SH-SY5Y (cell line): ENCODE data around the gene TRAIP.

Source experiments
- GATA2 ChIP-seq: IDR thresholded peaks from 2 replicates; pipeline ENCODE4 v1.6.1; 2011; ENCODE audit warnings: mild to moderate bottlenecking, low read depth, low read length
- GATA3 ChIP-seq: IDR thresholded peaks from 2 replicates; pipeline ENCODE4 v1.6.1; 2011; ENCODE audit warnings: low read depth, mild to moderate bottlenecking, low read length, moderate library complexity

TRAIP gene

DNA sequence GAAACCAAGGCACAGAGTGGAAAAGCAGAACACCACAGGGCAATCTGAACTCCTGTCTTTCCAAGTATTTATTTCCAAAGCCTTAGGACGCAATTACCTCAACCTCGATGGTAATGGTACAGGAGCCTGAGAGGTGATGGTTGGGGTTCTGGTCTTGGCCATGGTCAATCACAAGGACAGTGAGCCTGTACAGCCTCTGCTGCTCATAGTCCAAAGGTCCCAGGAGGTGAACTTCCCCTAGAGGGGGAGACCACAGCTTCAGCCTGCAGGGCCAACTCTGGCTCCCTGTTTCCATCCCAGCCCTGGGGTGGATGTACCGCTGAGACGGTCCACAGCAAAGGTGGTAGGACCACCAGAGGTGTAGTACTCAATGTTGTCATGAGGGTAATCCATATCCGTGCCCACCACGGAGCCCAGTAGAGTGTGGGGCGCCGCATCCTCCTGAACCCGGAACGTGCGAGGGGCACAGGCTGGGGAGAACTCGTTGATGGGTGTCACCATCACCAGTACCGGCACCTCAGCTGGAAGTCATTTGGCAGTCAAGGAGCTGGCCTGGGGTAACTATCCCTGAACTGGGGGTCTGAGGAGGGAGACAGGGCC, 62.8 kb downstream of the TRAIP start:
- TF ChIP-seq GATA2 (no peak), GATA3 (no peak)

DNA sequence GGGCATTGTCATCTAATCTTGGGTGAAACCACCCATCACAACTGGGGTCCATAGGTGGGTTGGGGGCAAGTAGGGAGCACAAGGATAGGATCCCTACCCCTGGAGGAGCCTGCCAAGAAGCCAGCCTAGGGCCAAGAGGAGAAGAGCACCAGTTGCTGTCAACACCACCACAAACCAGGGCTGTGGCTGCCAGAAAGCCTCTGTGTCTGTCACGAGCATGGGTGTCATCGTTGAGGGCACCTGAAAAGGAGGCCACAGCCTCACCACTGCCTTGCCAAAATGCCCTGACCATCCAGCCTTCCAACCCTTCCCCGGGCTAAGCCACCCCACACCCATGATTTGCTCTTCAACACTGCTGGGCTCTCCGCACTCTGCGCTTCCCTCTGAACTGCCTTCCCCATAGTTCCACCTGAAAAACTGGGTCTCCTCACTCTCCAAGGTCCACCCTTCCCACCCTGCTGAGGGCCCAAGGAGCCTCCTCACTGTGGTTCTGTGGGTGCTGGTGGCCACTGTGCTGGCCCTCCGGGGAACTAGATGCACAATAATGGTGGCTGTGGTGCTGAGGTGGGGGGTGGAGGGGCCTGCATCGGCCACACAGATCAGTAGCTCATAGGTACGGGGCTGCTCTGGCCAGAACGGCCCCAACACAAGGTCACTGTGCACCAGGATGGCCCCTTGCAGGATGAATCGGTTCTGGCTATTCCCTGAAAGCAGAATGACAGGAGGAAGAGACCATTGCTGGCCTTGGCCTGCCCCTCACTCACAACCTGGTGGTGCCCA, 63.8 kb downstream of the TRAIP start:
- no peak for TF ChIP-seq GATA3
- no peak for TF ChIP-seq GATA2

DNA sequence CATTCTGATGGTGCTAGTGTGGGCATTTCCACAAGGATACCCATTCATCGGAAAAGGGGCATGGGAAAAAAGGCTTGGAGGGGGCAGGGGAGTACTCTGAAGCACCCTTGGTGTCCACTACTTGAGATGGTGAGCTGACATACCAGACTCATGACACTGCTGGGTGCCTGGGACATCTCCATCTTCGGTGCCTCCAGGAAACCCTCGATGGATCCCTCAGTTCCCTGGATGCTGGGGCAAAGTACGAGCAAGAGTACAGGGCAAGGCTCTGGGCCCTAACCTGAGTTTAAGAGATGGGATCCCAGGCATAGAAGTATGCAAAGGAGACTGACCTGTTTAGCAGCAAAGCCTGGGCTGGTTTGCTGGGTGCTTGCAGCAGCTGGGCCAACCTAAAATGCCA, 64.8 kb downstream of the TRAIP start:
- no peak for TF ChIP-seq GATA2
- TF ChIP-seq GATA3: no peak

DNA sequence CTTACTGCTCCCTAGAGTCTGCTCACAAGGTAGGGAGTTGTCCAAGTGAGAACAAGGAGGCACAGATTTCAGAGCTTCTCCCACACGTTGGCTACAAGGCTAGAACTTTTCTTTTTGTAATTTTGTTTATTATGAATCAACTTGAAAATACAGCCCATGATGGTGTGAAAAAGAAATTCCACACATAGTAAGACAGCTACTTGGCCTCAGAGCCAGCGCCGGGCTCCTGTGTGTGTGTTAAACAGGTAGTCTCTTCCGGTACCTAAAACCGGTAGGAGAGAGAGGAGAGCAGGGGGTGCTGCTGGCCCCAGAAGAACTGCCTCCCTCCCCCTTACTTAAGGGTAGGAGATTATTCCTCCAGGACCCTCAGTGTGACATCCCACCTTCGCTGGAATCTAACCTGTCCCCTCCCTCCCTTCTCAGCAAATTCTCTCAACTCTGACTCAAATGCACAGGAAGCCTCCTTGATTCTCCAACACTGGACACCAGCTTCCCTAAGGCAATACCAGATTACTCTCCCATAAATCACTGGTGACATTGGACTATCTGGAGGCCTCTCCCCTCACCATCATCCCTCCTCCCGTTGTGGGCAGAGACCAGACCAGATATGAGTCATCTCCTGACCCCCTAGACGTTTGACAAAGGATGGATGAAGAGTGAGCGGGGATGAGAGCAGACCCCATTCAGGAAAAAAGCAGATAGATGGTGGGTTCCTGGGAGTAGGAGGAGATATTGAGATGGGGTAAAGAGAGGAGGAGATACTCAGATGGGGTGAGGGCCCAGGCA, 65.5 kb downstream of the TRAIP start:
- TF ChIP-seq GATA3: no peak
- TF ChIP-seq GATA2: no peak

DNA sequence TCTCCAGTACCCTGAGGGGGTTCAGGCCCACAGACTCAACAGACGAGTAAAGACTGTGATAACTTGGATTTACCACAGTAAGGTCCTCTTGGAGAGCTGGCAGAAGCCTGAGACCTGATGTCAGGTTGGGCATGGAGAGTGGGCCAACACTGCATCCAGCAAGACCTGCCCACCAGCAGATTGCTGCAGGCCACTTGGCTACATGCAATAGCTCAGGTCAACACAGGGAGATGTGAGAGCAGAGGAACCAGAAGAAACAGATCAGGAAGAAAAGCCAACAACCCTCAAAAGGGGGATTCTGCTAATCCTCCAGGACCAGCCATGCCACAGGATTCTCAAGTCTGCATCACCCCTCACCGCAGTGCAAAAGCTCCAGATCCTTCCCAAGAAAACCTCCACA, 68.3 kb downstream of the TRAIP start:
- TF ChIP-seq GATA2 (no peak), GATA3 (no peak)

DNA sequence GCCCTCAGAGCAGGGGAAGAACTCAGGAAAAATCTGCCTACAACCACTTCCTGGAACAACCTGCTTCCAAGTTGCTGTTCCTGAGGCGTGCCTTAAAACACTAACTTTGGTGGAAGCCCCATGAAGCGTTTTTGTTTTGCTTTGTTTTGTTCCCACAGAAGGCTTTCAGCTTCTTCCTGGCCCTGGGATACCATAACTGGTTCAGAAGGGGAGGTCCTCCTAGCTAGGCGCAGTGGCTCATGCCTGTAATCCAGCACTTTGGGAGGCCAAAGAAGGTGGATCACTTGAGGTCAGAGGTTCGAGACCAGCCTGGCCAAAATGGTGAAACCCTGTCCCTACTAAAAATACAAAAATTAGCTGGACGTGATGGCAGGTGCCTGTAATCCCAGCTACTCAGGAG, 68.8 kb downstream of the TRAIP start:
- TF ChIP-seq GATA2: no peak
- TF ChIP-seq GATA3: no peak

DNA sequence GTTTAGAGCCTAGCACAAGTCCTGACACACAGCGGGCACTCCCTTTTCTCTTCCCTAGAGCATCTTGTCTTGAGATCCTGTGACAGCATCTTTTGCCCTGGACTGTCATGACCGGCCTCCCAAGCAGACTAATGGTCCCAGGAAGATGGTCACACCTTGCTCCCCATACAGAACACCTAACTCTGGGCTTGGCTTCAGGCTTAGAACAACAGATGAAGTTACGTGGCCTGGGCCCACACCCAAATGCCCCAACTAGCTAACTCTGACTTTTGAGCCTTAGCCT, 69.2 kb downstream of the TRAIP start:
- TF ChIP-seq GATA2 (no peak), GATA3 (no peak)

DNA sequence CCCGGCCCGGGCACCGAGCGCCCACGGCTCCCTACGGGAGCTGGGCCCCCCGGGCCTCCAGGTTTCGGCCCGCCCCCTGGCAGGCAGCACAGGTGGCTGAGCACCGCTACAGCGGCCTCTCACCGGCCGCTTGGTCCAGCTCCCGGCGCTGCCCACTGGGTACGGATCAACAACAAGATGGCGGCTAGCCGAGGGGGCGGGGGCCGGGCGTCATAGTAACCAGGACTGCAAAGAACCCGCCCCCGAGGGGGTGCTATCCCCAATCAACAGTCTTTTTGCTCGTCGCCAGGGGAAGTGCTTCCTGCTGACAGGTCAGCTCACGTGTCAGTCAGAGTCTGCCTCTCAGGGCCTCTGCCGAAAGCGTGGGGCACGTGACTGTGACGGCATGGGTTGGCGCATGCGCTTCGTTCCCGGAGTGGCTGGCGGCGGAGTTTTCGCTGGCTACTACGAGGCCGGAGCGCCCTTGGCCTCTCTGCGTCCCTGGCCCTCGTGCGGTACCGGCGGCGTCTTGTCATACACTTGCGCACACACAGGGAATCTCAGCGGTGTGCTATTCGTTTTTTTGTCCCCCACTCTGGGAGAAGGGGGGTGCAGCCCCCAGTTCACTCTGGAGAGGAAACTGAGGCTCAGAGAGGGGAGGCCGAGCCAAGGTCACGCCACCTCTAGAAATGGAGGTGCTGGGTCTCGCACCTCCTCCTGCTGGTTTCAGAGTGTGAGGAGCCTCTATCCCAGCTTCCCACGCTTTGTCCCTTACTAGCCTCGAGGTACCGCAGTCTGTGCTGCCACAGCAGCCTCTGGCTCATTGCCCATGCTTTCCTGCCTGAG, 69.8 kb downstream of the TRAIP start, which contains the start of gene IP6K1:
IP6K1 (minus strand) TSS at position 186 of the 825 bp plus-strand sequence. CDS start 38,502 bp downstream, outside the sequence.
- no peak; the same call in 1 of the 2 replicates for TF ChIP-seq GATA2
- TF ChIP-seq GATA3: no peak

DNA sequence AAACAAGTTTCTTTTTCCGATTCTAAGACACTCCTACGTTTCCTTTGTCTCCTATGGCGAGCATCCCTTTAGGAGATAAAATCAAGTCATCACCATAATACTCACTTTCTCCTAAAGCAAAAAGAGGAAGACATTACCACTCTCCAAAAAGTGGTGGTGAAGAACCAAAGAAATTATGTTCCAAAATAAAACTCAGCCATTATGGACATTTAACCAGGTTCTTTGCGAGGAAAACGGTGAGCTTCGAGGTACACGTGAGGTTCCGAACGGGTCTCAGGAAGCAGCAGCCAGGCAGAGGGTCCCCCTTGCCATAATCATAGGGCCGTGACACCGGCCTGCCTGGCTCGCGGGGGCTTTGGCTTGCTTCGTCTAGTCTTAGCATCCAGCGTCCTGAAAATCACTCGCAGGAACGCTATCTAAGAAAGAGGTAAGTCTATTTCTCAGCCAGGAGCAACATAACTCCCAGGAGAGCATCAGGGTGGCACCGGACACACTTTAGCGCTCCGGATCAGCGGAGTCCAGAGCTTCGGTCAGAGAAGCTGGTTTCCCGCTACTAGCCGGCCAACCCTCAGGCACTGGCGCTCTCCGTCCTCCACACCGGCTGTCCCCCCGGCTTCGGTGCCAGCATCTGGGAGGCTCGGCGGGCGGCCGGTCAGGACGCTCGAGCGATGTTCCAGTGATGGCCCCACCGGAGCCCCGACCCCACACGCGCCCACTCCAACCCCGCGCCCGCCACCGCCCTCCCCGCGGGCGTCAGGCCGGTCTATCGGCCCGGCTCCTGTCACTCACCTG, 70.6 kb downstream of the TRAIP start:
- TF ChIP-seq GATA2 (no peak), GATA3 (no peak)

DNA sequence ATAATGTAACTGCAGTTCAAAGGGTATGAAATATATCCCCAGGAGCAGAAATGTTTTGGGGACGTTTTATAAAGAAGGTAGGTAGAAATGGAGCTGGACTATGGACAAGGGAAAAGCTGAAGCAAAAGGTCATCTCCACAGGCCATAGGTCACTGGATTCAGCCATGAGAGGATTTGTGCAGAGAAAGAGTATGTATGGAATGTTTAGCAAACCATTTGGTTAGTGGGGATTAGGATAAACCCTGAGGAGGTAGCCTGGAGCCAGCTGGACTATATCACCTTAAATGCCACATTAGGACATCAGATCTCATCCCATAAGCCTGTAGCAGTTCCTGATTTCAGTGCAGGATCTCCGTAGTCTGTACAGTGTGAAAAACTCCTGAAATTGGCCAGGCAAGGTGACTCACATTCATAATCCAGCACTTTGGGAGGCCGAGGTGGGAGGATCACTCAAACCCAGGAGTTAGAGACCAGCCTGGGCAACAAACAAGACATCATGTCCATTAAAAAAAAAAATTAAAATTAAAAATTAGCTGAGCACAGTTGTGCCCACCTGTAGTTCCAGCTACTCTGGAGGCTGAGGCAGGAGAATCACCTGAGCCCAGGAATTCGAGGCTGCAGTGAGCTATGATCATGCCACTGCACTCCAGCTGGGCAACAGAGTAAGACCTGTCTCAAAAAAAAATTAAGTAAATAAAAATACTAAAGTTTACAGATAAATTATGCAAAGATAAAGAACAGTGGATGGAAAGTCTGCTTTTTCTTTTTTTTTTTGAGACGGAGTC, 74.8 kb downstream of the TRAIP start:
- no peak for TF ChIP-seq GATA3
- no peak for TF ChIP-seq GATA2

DNA sequence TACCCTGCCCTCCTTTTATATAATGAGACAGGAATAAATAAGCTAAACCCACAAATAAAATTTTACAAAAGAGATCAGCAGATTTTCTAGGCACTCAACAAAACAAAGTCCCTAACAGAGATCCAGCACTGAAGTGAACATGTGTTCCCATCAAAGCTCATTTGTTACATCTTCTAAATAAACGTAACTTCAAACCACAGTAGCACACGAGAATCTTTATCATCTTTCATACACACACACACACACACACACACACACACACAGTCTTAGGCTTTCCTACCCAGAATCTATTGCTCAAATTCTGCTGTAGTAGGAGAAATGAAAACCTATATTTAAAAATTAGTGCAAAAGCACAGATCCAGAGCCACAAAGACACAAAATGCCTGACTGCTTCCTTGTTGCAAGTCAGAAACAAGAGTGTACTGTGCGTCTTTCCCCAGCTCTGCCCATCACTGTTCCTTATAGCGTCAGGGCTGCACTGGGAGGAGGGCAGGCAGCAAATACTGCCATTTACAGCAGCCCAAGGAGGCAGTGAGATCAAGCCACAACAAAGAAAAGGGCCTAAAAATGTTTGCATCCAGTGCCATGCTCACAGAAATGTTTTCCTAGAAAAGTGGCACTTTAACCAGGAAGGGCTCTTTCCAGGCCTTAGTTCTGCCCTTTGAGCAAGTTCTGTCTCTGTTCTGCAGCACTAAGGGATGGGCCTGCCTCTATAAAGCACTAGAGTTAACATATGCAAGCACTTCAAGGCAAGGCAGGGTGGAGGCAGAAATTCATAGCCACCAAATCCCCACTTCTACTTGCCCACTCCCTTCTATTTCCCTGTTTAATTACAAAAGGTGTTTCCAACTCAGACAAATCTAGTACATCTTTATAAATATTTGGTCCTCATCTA, 76.0 kb downstream of the TRAIP start:
- TF ChIP-seq GATA3 (no peak), GATA2 (no peak)
